Measurements from ENCODE around the gene SUSD3.

- TF ChIP-seq CTCF (IDR thresholded peaks at IDR 0.05; ENCODE audit: low read depth, low read length) (no peak), EZH2phosphoT487 (IDR thresholded peaks at IDR 0.05; ENCODE audit: low read depth) (no peak)
Measured at GRCh38 chr9:93012963-93013855, 45.3 kb upstream of the SUSD3 start.
